Mucosa of rectum (tissue), 2 donors: ENCODE measurements around the gene IFNA7.
"Not testable (repeated sequence)": the region's sequence is repeated elsewhere in the genome, so short reads cannot be mapped to it uniquely, and the experiment has no call there.

Experiments used
- H3K27ac ChIP-seq, 2 donors: one replicate each; pipeline ENCODE4 v1.7.0; 2013; ENCODE audit warnings: inconsistent platforms in 2 of 2, low read depth in 2 of 2, low read length in 2 of 2
- H3K27me3 ChIP-seq, 2 donors: one replicate each; pipeline ENCODE4 v1.7.0; 2013; ENCODE audit warnings: low read length in 2 of 2; ENCODE audit not compliant: control insufficient read depth in 2 of 2, insufficient read depth in 2 of 2
- H3K36me3 ChIP-seq, 2 donors: one replicate each; pipeline ENCODE4 v1.7.0; 2013; ENCODE audit warnings: low read length in 2 of 2; ENCODE audit not compliant: control insufficient read depth in 2 of 2, insufficient read depth in 2 of 2
- H3K4me1 ChIP-seq, 2 donors: one replicate each; pipeline ENCODE4 v1.7.0; 2013; ENCODE audit warnings: low read length in 2 of 2, mild to moderate bottlenecking in 1 of 2; ENCODE audit not compliant: control insufficient read depth in 2 of 2, insufficient read depth in 2 of 2
- H3K4me3 ChIP-seq, 2 donors: one replicate each; pipeline ENCODE4 v1.7.0; 2013; ENCODE audit warnings: low read length in 2 of 2
- H3K9ac ChIP-seq, 2 donors: one replicate each; pipeline ENCODE4 v1.7.0; 2013; ENCODE audit warnings: low read length in 2 of 2, low read depth in 1 of 2, mild to moderate bottlenecking in 1 of 2
- H3K9me3 ChIP-seq, 2 donors: one replicate each; pipeline ENCODE4 v1.7.0; 2013; ENCODE audit warnings: low read length in 2 of 2; ENCODE audit not compliant: control insufficient read depth in 2 of 2
- donor health status: healthy.
- donor health status: Normal muscosa, but diverticular disease.

IFNA7 gene

DNA sequence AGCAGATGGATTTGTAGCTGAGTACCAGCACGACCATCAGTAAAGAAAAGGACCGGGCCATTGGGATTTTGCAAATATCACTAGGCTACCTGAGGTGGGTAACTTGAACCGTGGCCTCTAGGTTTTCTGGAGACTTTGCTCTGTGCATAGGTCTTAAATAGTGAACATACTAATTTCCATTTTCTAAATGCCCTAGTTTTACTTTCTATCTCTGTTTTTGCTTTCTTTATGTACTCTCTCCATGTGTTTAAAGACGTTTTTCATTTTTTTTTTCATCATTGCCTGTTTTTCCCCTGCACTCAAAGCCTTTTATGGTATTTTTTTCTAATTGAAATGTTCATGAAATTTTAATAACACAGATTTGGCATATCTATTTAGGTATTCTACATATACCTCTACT is at the start of gene IFNA7:
TSS of gene IFNA7 (minus strand) at position 101 of the 400 bp plus-strand sequence. CDS start at position 61, 40 bp downstream.
- H3K27ac ChIP-seq, H3K4me3 ChIP-seq, H3K4me1 ChIP-seq, H3K9ac ChIP-seq, H3K36me3 ChIP-seq, H3K27me3 ChIP-seq, H3K9me3 ChIP-seq: not testable (repeated sequence)

DNA sequence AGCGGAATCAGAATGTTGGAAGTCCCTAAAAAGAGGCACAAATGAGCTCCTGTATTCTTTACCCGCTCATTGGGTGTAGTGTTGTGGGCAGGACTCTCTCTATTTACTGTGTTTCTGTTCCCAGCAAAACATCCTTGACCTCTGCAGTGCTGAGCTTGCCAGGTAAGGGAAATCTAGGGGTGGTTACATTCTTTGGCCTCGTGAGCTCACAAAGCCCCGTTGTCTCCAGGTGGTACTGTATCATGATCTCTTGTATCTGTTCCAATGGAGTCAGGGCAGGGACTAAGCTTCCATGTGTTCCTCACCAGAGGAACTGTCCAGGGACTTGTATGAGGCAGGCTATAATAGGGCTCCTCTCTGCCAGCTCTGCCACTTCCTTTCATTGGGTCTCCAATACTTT is 49.6 kb upstream of the IFNA7 start:
- H3K27me3 ChIP-seq = no peaks in the 10 kb centered on the region
- no peaks in the 10 kb centered on the region for H3K36me3 ChIP-seq
- H3K4me3 ChIP-seq = no peak overlapping the region
- no peaks in the 10 kb centered on the region for H3K4me1 ChIP-seq
- H3K9me3 ChIP-seq = no peaks in the 10 kb centered on the region
- no peak overlapping the region for H3K27ac ChIP-seq
- H3K9ac ChIP-seq = no peak overlapping the region

DNA sequence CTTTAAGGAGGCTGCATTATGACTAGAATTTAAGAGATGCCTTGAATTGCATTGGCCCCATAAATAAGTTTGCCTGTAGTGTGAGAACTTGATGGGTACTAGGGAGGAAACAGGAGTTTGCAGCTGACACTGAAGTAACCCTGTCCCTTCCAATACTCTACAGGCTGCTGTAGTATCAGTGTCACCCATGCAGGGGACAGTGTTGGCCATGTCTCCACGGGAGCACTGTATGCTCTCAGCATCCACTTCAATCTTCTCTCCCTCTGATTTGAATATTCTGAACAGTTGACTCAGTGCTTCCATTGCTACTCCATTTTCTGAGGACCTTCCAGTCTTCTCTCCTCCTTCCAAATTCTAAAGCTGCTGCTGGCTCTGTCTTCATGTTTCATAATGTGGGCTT is 49.2 kb upstream of the IFNA7 start:
- Histone ChIP-seq H3K4me3 (no peak overlapping the region), H3K36me3 (no peaks in the 10 kb centered on the region), H3K4me1 (no peaks in the 10 kb centered on the region), H3K27me3 (no peaks in the 10 kb centered on the region), H3K9me3 (no peaks in the 10 kb centered on the region), H3K9ac (no peak overlapping the region), H3K27ac (no peak overlapping the region)

DNA sequence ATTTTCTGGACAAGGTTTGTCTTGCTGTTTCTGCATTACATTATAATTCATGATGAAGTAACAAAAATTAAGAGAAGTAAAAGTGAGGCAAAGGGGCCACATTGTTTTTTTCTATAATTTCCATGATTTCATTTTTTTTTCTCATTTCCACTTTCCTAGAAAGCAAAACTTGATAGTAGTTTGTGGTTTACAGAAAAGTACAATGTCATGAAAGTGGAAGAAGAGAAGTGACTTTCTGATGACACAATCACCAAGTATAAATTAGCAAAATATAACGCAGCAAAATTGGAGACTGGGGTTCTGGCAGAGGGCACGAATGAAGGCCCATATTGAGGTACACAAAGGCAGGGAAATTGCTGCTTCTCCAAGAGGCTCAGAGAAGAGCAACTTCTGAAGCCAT is 42.8 kb upstream of the IFNA7 start:
- no peak overlapping the region for H3K4me3 ChIP-seq
- no peaks in the 10 kb centered on the region for H3K36me3 ChIP-seq

GRCh38 chr9:21239911-21240310 is 37.9 kb upstream of the IFNA7 start, which contains the start of gene IFNA14:
TSS of gene IFNA14 (minus strand) at chr9:21240005. CDS start at chr9:21239935, 70 bp downstream.
- no peaks in the 10 kb centered on the region for H3K27me3 ChIP-seq
- no peaks in the 10 kb centered on the region for H3K9me3 ChIP-seq
- H3K27ac ChIP-seq = no peak within 1 kb of the TSS
- H3K36me3 ChIP-seq = no peaks in the 10 kb centered on the region
- no peaks in the 10 kb centered on the region for H3K4me1 ChIP-seq
- no peak within 1 kb of the TSS for H3K9ac ChIP-seq
- no peak within 1 kb of the TSS for H3K4me3 ChIP-seq

More for the DNA sequence above, 42.8 kb upstream of the IFNA7 start:
- Histone ChIP-seq H3K9ac (no peak overlapping the region), H3K4me1 (no peaks in the 10 kb centered on the region), H3K27ac (no peak overlapping the region), H3K27me3 (no peaks in the 10 kb centered on the region), H3K9me3 (no peaks in the 10 kb centered on the region)

- not testable (repeated sequence) for H3K27me3 ChIP-seq, H3K9me3 ChIP-seq, H3K4me1 ChIP-seq, H3K9ac ChIP-seq, H3K4me3 ChIP-seq, H3K36me3 ChIP-seq, H3K27ac ChIP-seq
These were observed 34.3 kb upstream of the IFNA7 start for GRCh38 chr9:21236360-21236714.

DNA sequence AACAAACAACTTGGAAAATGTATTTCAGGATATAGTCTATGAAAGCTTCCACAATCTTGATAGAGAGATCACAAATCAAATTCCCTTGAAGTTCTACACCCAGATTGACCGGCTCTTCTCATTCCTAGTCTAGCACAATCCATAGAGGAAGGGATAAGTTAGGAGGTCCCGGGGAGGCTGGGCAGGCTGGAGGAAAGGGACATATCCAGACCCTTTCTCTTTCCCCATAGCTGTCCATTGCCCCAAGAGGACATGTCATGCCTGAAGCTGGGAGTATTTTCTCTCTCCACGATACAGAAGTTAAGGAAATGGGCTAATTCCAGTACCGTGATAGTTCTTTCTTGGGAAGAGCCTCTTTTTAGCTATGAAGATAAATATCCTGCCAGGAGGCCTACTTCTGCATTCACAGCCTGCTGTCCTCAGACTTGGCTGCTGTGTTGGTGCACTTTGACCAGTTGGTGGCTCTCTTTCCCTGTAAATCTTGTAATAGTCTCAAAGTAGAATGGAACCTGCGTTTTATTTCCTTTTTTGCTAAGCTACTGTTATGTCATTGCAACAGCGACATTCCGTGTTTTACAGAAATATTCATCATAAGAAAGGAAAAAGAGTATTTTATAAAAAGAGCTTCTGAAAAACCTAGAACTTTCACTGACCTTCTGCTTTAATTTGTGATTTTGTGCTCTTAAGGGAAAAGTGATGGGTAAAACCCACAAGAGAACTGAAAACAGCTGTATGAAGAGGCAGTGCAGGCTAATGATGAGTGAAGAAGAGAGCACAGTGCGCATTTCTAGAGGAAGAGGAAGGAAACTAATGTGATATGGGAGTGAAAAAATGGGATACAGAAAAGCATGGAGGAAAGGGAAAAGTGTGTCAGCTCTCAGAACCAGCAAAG is 33.7 kb upstream of the IFNA7 start:
- H3K9ac ChIP-seq, H3K27me3 ChIP-seq, H3K27ac ChIP-seq: not testable (repeated sequence)

DNA sequence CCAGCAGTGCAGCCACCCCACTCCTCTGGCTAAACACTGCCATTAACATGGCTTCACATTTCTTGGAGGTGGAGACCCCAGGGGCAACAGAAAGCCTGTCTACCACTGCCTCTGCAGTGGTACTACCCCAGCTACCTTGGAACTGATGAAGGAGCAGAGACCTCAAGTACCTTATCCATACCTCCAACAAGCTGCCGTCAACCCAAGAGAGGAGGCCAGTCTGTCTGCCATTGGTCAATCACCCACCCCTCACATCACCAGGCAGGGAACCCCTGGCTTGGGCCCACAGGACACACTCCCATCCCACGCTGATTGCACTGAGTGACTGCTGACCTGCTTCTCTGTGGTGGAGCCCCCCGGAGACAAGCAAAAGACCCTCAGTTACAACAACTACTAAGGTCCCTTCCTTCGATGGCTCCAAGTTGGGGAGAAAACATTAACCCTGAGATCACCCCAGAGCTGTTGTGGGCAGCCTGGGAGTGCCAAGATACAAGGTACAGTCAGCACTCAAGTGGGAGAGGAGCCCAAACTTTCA is 32.2 kb upstream of the IFNA7 start:
- Histone ChIP-seq H3K9me3 (no peaks in the 10 kb centered on the region), H3K4me3 (no peak overlapping the region), H3K4me1 (no peaks in the 10 kb centered on the region), H3K27ac (no peak overlapping the region), H3K27me3 (no peaks in the 10 kb centered on the region), H3K36me3 (no peaks in the 10 kb centered on the region), H3K9ac (no peak overlapping the region)

More for the DNA sequence above, 33.7 kb upstream of the IFNA7 start:
- not testable (repeated sequence) for H3K36me3 ChIP-seq, H3K4me3 ChIP-seq, H3K4me1 ChIP-seq, H3K9me3 ChIP-seq

- no peak overlapping the region for H3K9ac ChIP-seq
- no peak overlapping the region for H3K27ac ChIP-seq
- H3K27me3 ChIP-seq = no peaks in the 10 kb centered on the region
- no peaks in the 10 kb centered on the region for H3K9me3 ChIP-seq
- H3K4me3 ChIP-seq = no peak overlapping the region
- no peaks in the 10 kb centered on the region for H3K4me1 ChIP-seq
- H3K36me3 ChIP-seq = no peaks in the 10 kb centered on the region
These were observed 31.3 kb upstream of the IFNA7 start for GRCh38 chr9:21233258-21233657.

DNA sequence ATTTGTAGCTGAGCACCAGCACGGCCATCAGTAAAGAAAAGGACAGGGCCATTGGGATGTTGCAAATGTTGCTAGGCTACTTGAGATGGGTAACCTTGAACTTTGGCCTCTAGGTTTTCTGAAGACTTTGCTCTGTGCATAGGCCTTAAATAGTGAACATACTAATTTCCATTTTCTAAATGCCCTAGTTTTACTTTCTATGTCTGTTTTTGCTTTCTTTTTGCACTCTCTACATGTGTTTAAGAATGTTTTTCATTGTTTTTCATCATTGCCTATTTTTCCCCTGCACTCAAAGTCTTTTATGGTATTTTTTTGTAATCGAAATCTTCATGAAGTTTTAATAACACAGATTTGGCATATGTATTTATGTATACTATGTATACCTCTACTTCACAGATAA is 26.1 kb upstream of the IFNA7 start, which contains the start of gene IFNA17:
TSS of gene IFNA17 (minus strand) at position 101 of the 400 bp plus-strand sequence. CDS start at position 52, 49 bp downstream.
- no peaks in the 10 kb centered on the region for H3K36me3 ChIP-seq
- no peak within 1 kb of the TSS for H3K9ac ChIP-seq
- no peaks in the 10 kb centered on the region for H3K4me1 ChIP-seq
- H3K4me3 ChIP-seq = no peak within 1 kb of the TSS
- no peaks in the 10 kb centered on the region for H3K9me3 ChIP-seq
- H3K27me3 ChIP-seq = no peaks in the 10 kb centered on the region
- no peak within 1 kb of the TSS for H3K27ac ChIP-seq
